IMR-90 (cell line): ENCODE measurements around the gene RSU1. TPM values are rescaled to one million over a fixed set of nuclear protein-coding genes. Genes with fewer than 3 reads are reported as not detected.

ENCODE experiments used
- ATAC-seq: fragments of 200-7000 bp; cut with Tn5 transposase; 2 replicates; pipeline ENCODE4 v1.9.1; 2020; ENCODE audit warnings: low read depth, mild to moderate bottlenecking, moderate library complexity
- BruUV-seq: library from RNA; stranded (reverse); fragments of 400-500 nt; replicated peaks from 2 replicates; lab custom pipeline; 2021; lab: Mats Ljungman, UMichigan
- CTCF ChIA-PET: fragments of 300-600 bp; formaldehyde crosslinking; extraction: SDS; loops from one replicate; lab custom pipeline; 2021; ENCODE audit warnings: antibody characterized with exemption; lab: Yijun Ruan, JAX
- POLR2A ChIA-PET: fragments of 300-600 bp; sonication (Branson Sonifier 250); formaldehyde crosslinking; loops from one replicate; lab custom pipeline; 2022; ENCODE audit warnings: antibody characterized with exemption; ENCODE audit not compliant: unreplicated experiment; lab: Charles Lee
- DNase-seq: peaks from one replicate; pipeline ENCODE4 v3.0.0; 2013
- H2AFZ ChIP-seq: replicated peaks from 2 replicates; pipeline ENCODE3; 2013; ENCODE audit warnings: low read length, mild to moderate bottlenecking; ENCODE audit not compliant: poor library complexity
- H2AK5ac ChIP-seq: 2 replicates; pipeline ENCODE4 v1.6.1; 2013; ENCODE audit warnings: low read depth, low read length, inconsistent platforms
- H2AK9ac ChIP-seq: replicated peaks from 2 replicates; pipeline ENCODE3; 2013; ENCODE audit warnings: mild to moderate bottlenecking, low read depth, low read length, moderate library complexity; ENCODE audit not compliant: poor library complexity
- H2BK120ac ChIP-seq: 2 replicates; pipeline ENCODE4 v1.6.1; 2013; ENCODE audit warnings: low read depth, low read length, inconsistent platforms
- H2BK15ac ChIP-seq: 3 replicates; pipeline ENCODE4 v1.6.1; 2013; ENCODE audit warnings: low read depth, low read length, inconsistent platforms
- H2BK20ac ChIP-seq: 2 replicates; pipeline ENCODE4 v1.6.1; 2013; ENCODE audit warnings: low read depth, mild to moderate bottlenecking, inconsistent platforms, low read length, moderate library complexity
- H2BK5ac ChIP-seq: 2 replicates; pipeline ENCODE4 v1.6.1; 2013; ENCODE audit warnings: mild to moderate bottlenecking, low read depth, low read length, inconsistent platforms; ENCODE audit not compliant: poor library complexity, severe bottlenecking
- H3K14ac ChIP-seq: replicated peaks from 2 replicates; pipeline ENCODE4 v1.6.1; 2013; ENCODE audit warnings: low read depth, low read length, inconsistent platforms
- H3K18ac ChIP-seq: 2 replicates; pipeline ENCODE4 v1.6.1; 2013; ENCODE audit warnings: low read depth, low read length, control low read depth
- H3K23ac ChIP-seq: 2 replicates; pipeline ENCODE4 v1.6.1; 2013; ENCODE audit warnings: low read depth, low read length, inconsistent platforms
- H3K27ac ChIP-seq: 2 replicates; pipeline ENCODE4 v1.5.1; 2013; ENCODE audit warnings: mild to moderate bottlenecking, control low read depth, low read length; ENCODE audit not compliant: insufficient read depth
- H3K27me3 ChIP-seq: 2 replicates; pipeline ENCODE4 v1.6.1; 2013; ENCODE audit warnings: low read length; ENCODE audit not compliant: control insufficient read depth, insufficient read depth
- H3K36me3 ChIP-seq: 2 replicates; pipeline ENCODE4 v1.6.1; 2013; ENCODE audit warnings: low read length, mixed read lengths; ENCODE audit not compliant: control insufficient read depth, insufficient read depth
- H3K4ac ChIP-seq: 2 replicates; pipeline ENCODE4 v1.6.1; 2013; ENCODE audit warnings: low read depth, low read length, inconsistent platforms
- H3K4me1 ChIP-seq: 2 replicates; pipeline ENCODE4 v1.6.1; 2013; ENCODE audit warnings: low read length, mixed read lengths; ENCODE audit not compliant: control insufficient read depth, insufficient read depth
- H3K4me2 ChIP-seq: 2 replicates; pipeline ENCODE4 v1.6.1; 2013; ENCODE audit warnings: low read depth, mild to moderate bottlenecking, control low read depth, low read length, moderate library complexity
- H3K4me3 ChIP-seq: 2 replicates; pipeline ENCODE4 v1.5.1; 2013; ENCODE audit warnings: low read depth, mild to moderate bottlenecking, control low read depth, low read length, moderate library complexity; ENCODE audit not compliant: insufficient read depth
- H3K56ac ChIP-seq: 2 replicates; pipeline ENCODE4 v1.6.1; 2013; ENCODE audit warnings: low read length, inconsistent platforms; ENCODE audit not compliant: insufficient read depth; ENCODE audit errors: extremely low read depth
- H3K79me1 ChIP-seq, 2 experiments: 2 replicates each; pipeline ENCODE4 v1.6.1; 2013; ENCODE audit warnings: low read length in 2 of 2, inconsistent platforms in 1 of 2, low read depth in 1 of 2
- H3K9ac ChIP-seq: 2 replicates; pipeline ENCODE4 v1.6.1; 2013; ENCODE audit warnings: low read depth, low read length, control low read depth
- H3K9me1 ChIP-seq: 2 replicates; pipeline ENCODE4 v1.6.1; 2013; ENCODE audit warnings: low read length, inconsistent platforms; ENCODE audit not compliant: insufficient read depth
- H3K9me3 ChIP-seq: 2 replicates; pipeline ENCODE4 v1.6.1; 2013; ENCODE audit warnings: low read length; ENCODE audit not compliant: control insufficient read depth, insufficient read depth
- H4K20me1 ChIP-seq: 2 replicates; pipeline ENCODE4 v1.6.1; 2013; ENCODE audit warnings: low read length, inconsistent platforms; ENCODE audit not compliant: insufficient read depth
- H4K5ac ChIP-seq: 2 replicates; pipeline ENCODE4 v1.6.1; 2013; ENCODE audit warnings: mild to moderate bottlenecking, low read depth, low read length, control low read depth
- H4K8ac ChIP-seq, 2 experiments: 2 replicates each; pipeline ENCODE4 v1.6.1; 2013; ENCODE audit warnings: low read depth in 2 of 2, low read length in 2 of 2, control low read depth in 1 of 2, inconsistent platforms in 1 of 2
- H4K91ac ChIP-seq: 2 replicates; pipeline ENCODE4 v1.6.1; 2013; ENCODE audit warnings: low read depth, low read length, inconsistent platforms; ENCODE audit not compliant: insufficient read depth
- CEBPB ChIP-seq: IDR thresholded peaks from 2 replicates; pipeline ENCODE4 v1.6.1; 2012; ENCODE audit warnings: low read depth, low read length, improper control_type of control experiment
- CHD1 ChIP-seq: IDR thresholded peaks from 2 replicates; pipeline ENCODE4 v1.6.1; 2012; ENCODE audit warnings: low read depth, low read length, improper control_type of control experiment
- USF2 ChIP-seq: fragments of 150-350 bp; IDR thresholded peaks from 2 replicates; pipeline ENCODE4 v1.6.1; 2017; ENCODE audit warnings: mild to moderate bottlenecking, antibody characterized with exemption, low read length, low read depth
- WGBS, 2 experiments: methylation state at CpG; one replicate each; pipeline versions ENCODE4 v1.1.5 to v1.1.7; 2013; ENCODE audit warnings: missing lambda C conversion rate in 2 of 2; ENCODE audit not compliant: insufficient read length in 1 of 2; ENCODE audit errors: extremely low coverage in 2 of 2; 5-methylcytosine and 5-hydroxymethylcytosine counted together
- dilution Hi-C: fragments of 300-500 bp; cut with HindIII; formaldehyde crosslinking; loops from one replicate; pipeline ENCODE4 v1.14.3; 2018; ENCODE audit warnings: low sequenced_read_pairs; ENCODE audit not compliant: unreplicated experiment
- in situ Hi-C: fragments of 300-500 bp; cut with MboI; formaldehyde crosslinking; loops from 3 replicates; pipeline ENCODE4 v1.14.3; 2019; ENCODE audit warnings: low sequenced_read_pairs, inconsistent platforms, mixed read lengths
- intact Hi-C: fragments of 100-400 bp; cut with micrococcal nuclease; formaldehyde crosslinking; loops from 2 replicates; pipeline ENCODE4 v1.10.0; 2022
- polyA plus RNA-seq, 3 experiments: library from polyadenylated mRNA; depleted of rRNA; stranded (reverse); fragments of >200 nt; gene quantifications; 2 replicates each; pipeline ENCODE4 v1.2.3, GENCODE V29; 2012; ENCODE audit warnings: low replicate concordance in 1 of 3
- total RNA-seq: library from RNA; depleted of rRNA; stranded (reverse); fragments of >200 nt; gene quantifications from 2 replicates; pipeline ENCODE4 v1.2.3, GENCODE V29; 2012

Gene RSU1
- total and polyA plus RNA-seq, 2 of the 4 experiments (the other 2 are of a cell fraction) = 134 to 148 TPM

- H2AK9ac ChIP-seq = no peak overlapping the region
- no peak overlapping the region for H3K18ac ChIP-seq
- ATAC-seq (no peak), DNase-seq (no peak)
- H2BK5ac ChIP-seq = no peak overlapping the region
- no peak overlapping the region for H3K27ac ChIP-seq
- H3K4me2 ChIP-seq = no peak overlapping the region
- no peak overlapping the region for H2AFZ ChIP-seq
- dilution Hi-C loops (no loop called here), in situ Hi-C loops (no loop called here), intact Hi-C loops (no loop called here)
- H2BK15ac ChIP-seq = no peak overlapping the region
- TF ChIP-seq CEBPB (no peak), CHD1 (no peak), USF2 (no peak)
- H3K9me3 ChIP-seq = no peaks in the 10 kb centered on the region; the same call in 1 of the 2 replicates
- H3K14ac ChIP-seq = no peak overlapping the region
- no TSS peak for BruUV-seq
- H4K8ac ChIP-seq = no peak overlapping the region
- H3K79me1 ChIP-seq = peaks cover 4 to 9% of the 10 kb centered on the region in 2 experiments; a peak in 2 of 4 replicates
- no peak overlapping the region for H2AK5ac ChIP-seq
- no peak overlapping the region for H3K4ac ChIP-seq
- no peaks in the 10 kb centered on the region for H3K27me3 ChIP-seq
- H4K5ac ChIP-seq = no peak overlapping the region
- H3K36me3 ChIP-seq = peaks cover 3% of the 10 kb centered on the region
- no peak overlapping the region for H3K4me3 ChIP-seq
- no peak overlapping the region for H4K91ac ChIP-seq
- no peak overlapping the region for H3K23ac ChIP-seq
- H3K4me1 ChIP-seq = no peaks in the 10 kb centered on the region
- H3K56ac ChIP-seq = no peak overlapping the region
- no peak overlapping the region for H2BK20ac ChIP-seq
- POLR2A ChIA-PET = no interaction called here
- H3K9me1 ChIP-seq = peaks cover 3% of the 10 kb centered on the region; the same call in 1 of the 2 replicates
- H2BK120ac ChIP-seq = no peak overlapping the region
- H4K20me1 ChIP-seq = no peaks in the 10 kb centered on the region
- H3K9ac ChIP-seq = no peak overlapping the region
- CTCF ChIA-PET = no interaction called here
- 83% methylated on average over 1 of the region's 4 CpGs; no CpG with 5 or more reads in 1 of the 2 experiments for WGBS, 2 experiments
These were observed 118.8 kb downstream of the RSU1 start for GRCh38 chr10:16698461-16698860.
